HG03469 (cell line): ENCODE measurements around the gene PDE6A.

Experiments used
- ATAC-seq: cut with Tn5 transposase; IDR thresholded peaks from one replicate; pipeline ENCODE4 v1.9.1; 2021; ENCODE audit warnings: mild to moderate bottlenecking, moderate library complexity, moderate number of reproducible peaks; ENCODE audit not compliant: unreplicated experiment

The PDE6A gene

GRCh38 chr5:149944666-149945065 is at the start of gene PDE6A:
PDE6A (minus strand) TSS chr5:149944793; CDS start chr5:149944673, 120 bp downstream.
- no peak for ATAC-seq

- no peak for ATAC-seq
These were observed 48.9 kb upstream of the PDE6A start for GRCh38 chr5:149993471-149993870.

GRCh38 chr5:149990518-149991376 is 46.2 kb upstream of the PDE6A start:
- ATAC-seq = peak; percentile 64

- no peak for ATAC-seq
These were observed 43.5 kb upstream of the PDE6A start for GRCh38 chr5:149988126-149988525.

- ATAC-seq = no peak
These were observed 37.9 kb upstream of the PDE6A start for GRCh38 chr5:149982505-149982904.

- ATAC-seq = no peak
These were observed 36.6 kb upstream of the PDE6A start for GRCh38 chr5:149981206-149981605.

- ATAC-seq = no peak
These were observed 35.3 kb upstream of the PDE6A start for GRCh38 chr5:149979896-149980295.

GRCh38 chr5:149975409-149975808 is 30.8 kb upstream of the PDE6A start:
- ATAC-seq = no peak

- no peak for ATAC-seq
These were observed 24.8 kb upstream of the PDE6A start for GRCh38 chr5:149969181-149969930.

GRCh38 chr5:149966946-149967345 is 22.4 kb upstream of the PDE6A start:
- no peak for ATAC-seq

- ATAC-seq = no peak
These were observed 19.1 kb upstream of the PDE6A start for GRCh38 chr5:149963729-149964128.

- no peak for ATAC-seq
These were observed 18.2 kb upstream of the PDE6A start for GRCh38 chr5:149962601-149963300.

GRCh38 chr5:149961957-149962409 is 17.4 kb upstream of the PDE6A start:
- no peak for ATAC-seq

- no peak for ATAC-seq
These were observed 16.6 kb upstream of the PDE6A start for GRCh38 chr5:149961186-149961685.

- peak; percentile 97 for ATAC-seq
These were observed 15.9 kb upstream of the PDE6A start, which contains the start of gene SLC26A2 for GRCh38 chr5:149960272-149961185. SLC26A2 (plus strand) TSS chr5:149960758; CDS start chr5:149977653, 16,895 bp downstream.

- ATAC-seq = no peak
These were observed 15.0 kb upstream of the PDE6A start for GRCh38 chr5:149959406-149960236.

- no peak for ATAC-seq
These were observed 13.3 kb upstream of the PDE6A start for GRCh38 chr5:149957855-149958254.

- no peak for ATAC-seq
These were observed 12.1 kb upstream of the PDE6A start for GRCh38 chr5:149956685-149957084.

GRCh38 chr5:149954798-149955197 is 10.2 kb upstream of the PDE6A start:
- ATAC-seq = no peak
